ENCODE data around the gene SORCS2. TPM values are rescaled to one million over a fixed set of nuclear protein-coding genes. Genes with fewer than 3 reads are reported as not detected.

Gene SORCS2
- total and polyA plus RNA-seq, 2 of the 8 experiments (the other 6 are each of a cell fraction or from before 2014, with no cell fraction given) = 0.36 to 1.8 TPM

- TF ChIP-seq GABPA (IDR thresholded peaks at IDR 0.05; ENCODE audit: borderline replicate concordance, insufficient read depth, low read length) (no peak), TBP (IDR thresholded peaks at IDR 0.05; ENCODE audit: low read depth, low read length) (no peak), BCL11A (IDR thresholded peaks at IDR 0.05; ENCODE audit: low read depth in 2 of 2, low read length in 2 of 2) (no peak), ZNF274 (IDR thresholded peaks at IDR 0.05; ENCODE audit: borderline replicate concordance, extremely low read depth, low read length) (no peak)
Observed at GRCh38 chr4:7357323-7357722, 165.0 kb downstream of the SORCS2 start (continued).
